GM19043 (cell line): Measurements from ENCODE around the gene LAGE3.
A peak's percentile ranks its signal among the peaks of the same experiment; 100 is the strongest.
"Not testable (repeated sequence)": the region's sequence is repeated elsewhere in the genome, so short reads cannot be mapped to it uniquely, and the experiment has no call there.

Experiments
- ATAC-seq: cut with Tn5 transposase; IDR thresholded peaks from one replicate; pipeline ENCODE4 v1.9.1; 2021; ENCODE audit warnings: low read depth; ENCODE audit not compliant: unreplicated experiment

The LAGE3 gene

GRCh38 chrX:154502989-154503388 lies 23.9 kb upstream of the LAGE3 start:
- no peak for ATAC-seq

- no peak for ATAC-seq
These were observed 23.0 kb upstream of the LAGE3 start for GRCh38 chrX:154502098-154502497.

GRCh38 chrX:154501423-154501822 lies 22.3 kb upstream of the LAGE3 start:
- ATAC-seq: not testable (repeated sequence)

- ATAC-seq: not testable (repeated sequence)
These were observed 17.6 kb upstream of the LAGE3 start for GRCh38 chrX:154496591-154497137.

GRCh38 chrX:154495472-154495922 lies 16.4 kb upstream of the LAGE3 start:
- ATAC-seq: no peak

- no peak for ATAC-seq
These were observed 15.6 kb upstream of the LAGE3 start for GRCh38 chrX:154494715-154495114.

- ATAC-seq: peak; percentile 77
These were observed 11.5 kb upstream of the LAGE3 start, which contains the start of gene SLC10A3 for GRCh38 chrX:154490414-154491083. Gene SLC10A3 (minus strand): TSS chrX:154490629. CDS start chrX:154488940, 1,689 bp downstream.

GRCh38 chrX:154490021-154490413 lies 10.9 kb upstream of the LAGE3 start:
- peak; percentile 19 for ATAC-seq

GRCh38 chrX:154489182-154489581 lies 10.1 kb upstream of the LAGE3 start:
- ATAC-seq: no peak

- no peak for ATAC-seq
These were observed 9.4 kb upstream of the LAGE3 start for GRCh38 chrX:154488336-154489075.

GRCh38 chrX:154487518-154488290 lies 8.6 kb upstream of the LAGE3 start:
- no peak for ATAC-seq

GRCh38 chrX:154486396-154487207 lies 7.5 kb upstream of the LAGE3 start, which contains the start of gene UBL4A:
Gene UBL4A (minus strand): TSS chrX:154486615. CDS start chrX:154486584, 31 bp downstream.
- ATAC-seq: no peak

GRCh38 chrX:154486052-154486395 lies 6.9 kb upstream of the LAGE3 start:
- ATAC-seq: no peak

- ATAC-seq: no peak
These were observed 6.3 kb upstream of the LAGE3 start for GRCh38 chrX:154485150-154486051.

GRCh38 chrX:154484255-154485149 lies 5.4 kb upstream of the LAGE3 start:
- ATAC-seq: no peak

- ATAC-seq: no peak
These were observed 4.2 kb upstream of the LAGE3 start for GRCh38 chrX:154483325-154483724.

GRCh38 chrX:154482786-154483185 lies 3.7 kb upstream of the LAGE3 start:
- ATAC-seq: no peak
